Right renal pelvis (tissue), 4 donors: ENCODE results near the gene TYSND1. TPM values are rescaled to one million over a fixed set of nuclear protein-coding genes. Genes with fewer than 3 reads are reported as not detected.

Experiments used
- polyA plus RNA-seq, 4 donors: library from polyadenylated mRNA; unstranded; fragments of 120-200 nt; gene quantifications; one replicate each; pipeline ENCODE4 v1.2.1, GENCODE V29; 2013; ENCODE audit not compliant: insufficient read length in 4 of 4

TYSND1 gene
- polyA plus RNA-seq, 4 donors = 10.8 to 13.9 (median 11.5) TPM

Other genes with a start within 250 kb of the TYSND1 start
- 10 to 100 TPM; 75.6 to 92.7 (median 84.1) TPM for gene MACROH2A2, start 93.9 kb downstream of the TYSND1 start, polyA plus RNA-seq
- gene AIFM2, start 13.9 kb downstream of the TYSND1 start, polyA plus RNA-seq = 1 to 10 TPM; 4.3 to 5.8 (median 5.2) TPM
- 100 to 1,000 TPM; 108 to 133 (median 124) TPM for gene SAR1A, start 23.8 kb upstream of the TYSND1 start, polyA plus RNA-seq
- 100 to 1,000 TPM in 3 of 4 donors, 10 to 100 TPM in 1; 90.4 to 108 (median 102) TPM for gene PPA1, start 86.7 kb upstream of the TYSND1 start, polyA plus RNA-seq
- gene NPFFR1, start 137.3 kb upstream of the TYSND1 start, polyA plus RNA-seq = under 1 TPM; 0.10 to 0.20 (median 0.14) TPM
- 10 to 100 TPM in 3 of 4 donors, 1 to 10 TPM in 1; 9.6 to 11.5 (median 11.1) TPM for gene LRRC20, start 235.9 kb upstream of the TYSND1 start, polyA plus RNA-seq